Measurements from ENCODE around the gene GPR119.
"Not testable (repeated sequence)": the region's sequence is repeated elsewhere in the genome, so short reads cannot be mapped to it uniquely, and the experiment has no call there.

GPR119 gene

DNA sequence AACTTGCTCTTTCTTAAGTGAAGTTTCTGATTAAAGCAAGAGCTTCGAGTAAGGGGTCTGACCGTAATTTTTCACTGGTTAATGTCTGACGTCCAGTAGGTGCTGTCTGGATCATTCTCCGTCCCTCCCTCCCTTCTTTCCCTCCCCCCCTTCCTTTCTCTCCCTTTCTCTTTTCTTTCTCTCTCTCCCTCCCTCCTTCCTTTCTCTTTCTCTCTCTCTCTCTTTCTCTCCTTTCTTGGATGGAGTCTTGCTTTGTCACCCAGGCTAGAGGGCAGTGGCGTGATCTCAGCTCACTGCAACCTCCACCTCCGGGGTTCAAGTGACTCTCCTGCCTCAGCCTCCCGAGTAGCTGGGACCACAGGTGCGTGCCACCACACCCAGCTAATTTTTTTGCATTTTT is 46.6 kb downstream of the GPR119 start:
- not testable (repeated sequence) for DNase-seq

DNA sequence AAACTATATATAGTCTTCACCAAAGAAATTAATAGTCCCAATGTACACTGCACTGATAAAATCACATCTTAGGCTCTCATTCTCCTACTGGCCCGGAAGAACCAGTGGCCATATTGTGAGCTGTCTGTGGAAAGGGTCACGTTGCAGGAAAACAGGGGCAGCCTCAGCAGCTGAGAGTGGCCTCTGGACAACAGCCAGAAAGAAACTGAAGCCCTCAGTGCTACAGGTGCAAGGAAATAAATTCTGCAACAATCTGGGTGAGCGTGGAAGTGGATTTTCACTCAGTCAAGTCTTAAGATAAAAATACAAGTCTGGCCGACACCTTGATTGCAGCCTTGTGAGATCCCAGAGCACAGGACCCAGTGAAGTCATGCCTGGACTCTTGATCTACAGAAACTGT is 48.9 kb downstream of the GPR119 start:
- no peak for DNase-seq

Data from activated CD4-positive, CD25-positive, alpha-beta regulatory T cell (primary cell).